K562 (cell line): Measurements from ENCODE around the gene MAD1L1. TPM values are rescaled to one million over a fixed set of nuclear protein-coding genes. Genes with fewer than 3 reads are reported as not detected.

ENCODE experiments used
- ATAC-seq: fragments of 200-7000 bp; cut with Tn5 transposase; 3 replicates; pipeline ENCODE4 v1.9.1; 2020; ENCODE audit warnings: moderate library complexity
- BruUV-seq: library from RNA; stranded (reverse); fragments of 400-500 nt; replicated peaks from 2 replicates; lab custom pipeline; 2021; lab: Mats Ljungman, UMichigan
- CTCF ChIA-PET: fragments of 300-600 bp; formaldehyde crosslinking; extraction: SDS; loops from one replicate; lab custom pipeline; 2021; ENCODE audit warnings: low intra/inter-chr PET ratio; lab: Yijun Ruan, JAX
- POLR2A ChIA-PET: fragments of 300-600, 350-650 bp; sonication (Branson Sonifier 250); formaldehyde crosslinking; extraction: SDS; loops from one replicate; lab custom pipeline; 2021; ENCODE audit warnings: antibody characterized with exemption, inconsistent platforms; lab: Yijun Ruan, JAX
- DNase-seq, 4 experiments: peaks; one replicate each; pipeline versions ENCODE4 v3.0.0 to v3.0.0-alpha.2; 2011 to 2018; ENCODE audit warnings: low spot score in 3 of 4, mixed read lengths in 3 of 4; ENCODE audit errors: extremely low read depth in 1 of 4
- FAIRE-seq: peaks from 2 replicates; lab custom pipeline; 2011; peaks lifted over from hg19 to GRCh38; lab: Jason Lieb, UNC
- H2AFZ ChIP-seq: 2 replicates; pipeline ENCODE4 v1.6.0; 2011; ENCODE audit warnings: low read depth, low read length, control low read depth, inconsistent platforms
- H3K27ac ChIP-seq: fragments of 200-600 bp; 3 replicates; pipeline ENCODE4 v1.8.0; 2011; ENCODE audit warnings: low read depth, mild to moderate bottlenecking, control low read depth, inconsistent platforms, low read length, moderate library complexity, mixed read lengths; ENCODE audit errors: extremely low read depth
- H3K27me3 ChIP-seq, 2 experiments: fragments of 300-600 bp in 1 of 2; 2 replicates in 1 of 2; 3 replicates in 1 of 2; pipeline versions ENCODE4 v1.6.0 to v1.8.0; 2011; ENCODE audit warnings: inconsistent platforms in 2 of 2, low read length in 2 of 2, mild to moderate bottlenecking in 1 of 2, mixed read lengths in 1 of 2, moderate library complexity in 1 of 2; ENCODE audit not compliant: control insufficient read depth in 2 of 2, insufficient read depth in 2 of 2
- H3K36me3 ChIP-seq: fragments of 300-600 bp; 3 replicates; pipeline ENCODE4 v1.8.0; 2011; ENCODE audit warnings: mild to moderate bottlenecking, low read length, inconsistent platforms; ENCODE audit not compliant: control insufficient read depth, insufficient read depth
- H3K4me1 ChIP-seq, 2 experiments: fragments of 200-600 bp in 1 of 2; replicated peaks in 1 of 2; 2 replicates in 1 of 2; 3 replicates in 1 of 2; pipeline versions ENCODE4 v1.5.1 to v1.8.0; 2011; ENCODE audit warnings: inconsistent platforms in 2 of 2, low read length in 2 of 2, mild to moderate bottlenecking in 1 of 2, mixed read lengths in 1 of 2, moderate library complexity in 1 of 2; ENCODE audit not compliant: control insufficient read depth in 2 of 2, insufficient read depth in 2 of 2
- H3K4me2 ChIP-seq: 2 replicates; pipeline ENCODE4 v1.6.1; 2011; ENCODE audit warnings: low read length, control low read depth, inconsistent platforms, mixed read lengths; ENCODE audit not compliant: insufficient read depth
- H3K4me3 ChIP-seq: fragments of 200-600 bp; sonication (generic), shearing (Covaris generic); 2 replicates; pipeline ENCODE4 v1.5.1; 2016; ENCODE audit warnings: control low read depth, inconsistent platforms
- H3K79me2 ChIP-seq: fragments of 200-600 bp; 3 replicates; pipeline ENCODE4 v1.8.0; 2011; ENCODE audit warnings: low read length, inconsistent platforms; ENCODE audit not compliant: control insufficient read depth, insufficient read depth
- H3K9ac ChIP-seq, 2 experiments: 2 replicates each; pipeline versions ENCODE4 v1.6.0 to v1.6.1; 2011; ENCODE audit warnings: low read depth in 2 of 2, low read length in 2 of 2, control low read depth in 1 of 2, inconsistent platforms in 1 of 2, mild to moderate bottlenecking in 1 of 2, mixed read lengths in 1 of 2; ENCODE audit not compliant: insufficient read depth in 1 of 2
- H3K9me1 ChIP-seq: one replicate; pipeline ENCODE4 v1.6.0; 2011; ENCODE audit warnings: inconsistent platforms, mild to moderate bottlenecking, low read length, moderate library complexity; ENCODE audit not compliant: control insufficient read depth, insufficient read depth
- H3K9me3 ChIP-seq: replicated peaks from 2 replicates; pipeline ENCODE4 v1.5.1; 2011; ENCODE audit warnings: low read depth, low read length, inconsistent platforms; ENCODE audit not compliant: control insufficient read depth, insufficient read depth
- H4K20me1 ChIP-seq: replicated peaks from 2 replicates; pipeline ENCODE4 v1.6.1; 2011; ENCODE audit warnings: low read length, inconsistent platforms, mixed read lengths; ENCODE audit not compliant: control insufficient read depth, insufficient read depth
- AFF4 ChIP-seq: sonication (generic); formaldehyde crosslinking; IDR thresholded peaks from 2 replicates; pipeline ENCODE4 v1.8.0; 2023; ENCODE audit warnings: mild to moderate bottlenecking, missing genetic modification reagents
- CBFB ChIP-seq: sonication (generic); formaldehyde crosslinking; IDR thresholded peaks from 2 replicates; pipeline ENCODE4 v1.4.0; 2020; ENCODE audit warnings: mild to moderate bottlenecking, missing genetic modification reagents
- CREB1 ChIP-seq, 2 experiments: sonication (generic) in 1 of 2; formaldehyde crosslinking in 1 of 2; IDR thresholded peaks; 2 replicates each; pipeline versions ENCODE4 v1.6.1 to v1.8.0; 2012 to 2022; ENCODE audit warnings: inconsistent platforms in 1 of 2, mild to moderate bottlenecking in 1 of 2, missing genetic modification reagents in 1 of 2, moderate library complexity in 1 of 2
- CREBBP ChIP-seq: IDR thresholded peaks from one replicate; pipeline ENCODE4 v1.6.1; 2012; ENCODE audit warnings: low read depth, mild to moderate bottlenecking, control low read depth, inconsistent platforms, low read length
- E2F3 ChIP-seq: fragments of 250-450 bp; sonication (Bioruptor Pico); IDR thresholded peaks from 2 replicates; pipeline ENCODE4 v1.4.0; 2020; ENCODE audit warnings: mild to moderate bottlenecking
- MAFF ChIP-seq: IDR thresholded peaks from 2 replicates; pipeline ENCODE4 v1.6.1; 2012; ENCODE audit warnings: low read length, improper control_type of control experiment
- NELFE ChIP-seq: IDR thresholded peaks from 2 replicates; pipeline ENCODE4 v1.6.1; 2011; ENCODE audit warnings: mild to moderate bottlenecking; ENCODE audit not compliant: insufficient read depth, insufficient read length
- NFXL1 ChIP-seq: fragments of 450-650 bp; formaldehyde crosslinking; IDR thresholded peaks from 2 replicates; pipeline ENCODE4 v1.4.0; 2021; ENCODE audit warnings: mild to moderate bottlenecking
- RBM22 ChIP-seq: fragments of 200-400 bp; formaldehyde crosslinking; IDR thresholded peaks from 2 replicates; pipeline ENCODE4 v1.6.1; 2018; ENCODE audit warnings: low read length, low read depth; ENCODE audit not compliant: poor library complexity, severe bottlenecking
- RBM25 ChIP-seq: fragments of 200-400 bp; formaldehyde crosslinking; IDR thresholded peaks from 2 replicates; pipeline ENCODE4 v1.6.1; 2018; ENCODE audit warnings: low read length, low read depth, moderate library complexity; ENCODE audit not compliant: severe bottlenecking
- SIN3A ChIP-seq, 2 experiments: fragments of 150-350 bp in 1 of 2; IDR thresholded peaks; 2 replicates each; pipeline ENCODE4 v1.6.1; 2011 to 2016; ENCODE audit warnings: borderline replicate concordance in 2 of 2, low read depth in 2 of 2, low read length in 2 of 2, mild to moderate bottlenecking in 2 of 2, moderate library complexity in 2 of 2; ENCODE audit not compliant: control insufficient read depth in 1 of 2
- TSC22D4 ChIP-seq: fragments of 450-650 bp; IDR thresholded peaks from 2 replicates; pipeline ENCODE4 v1.6.1; 2016; ENCODE audit warnings: missing genetic modification characterization, missing biosample characterization, control low read depth
- ZFP30 ChIP-seq: fragments of 250-450 bp; sonication (Bioruptor Pico); IDR thresholded peaks from 2 replicates; pipeline ENCODE4 v1.8.0; 2022; ENCODE audit warnings: moderate library complexity, mild to moderate bottlenecking, inconsistent platforms, borderline replicate concordance
- ZNF280A ChIP-seq: fragments of 450-650 bp; IDR thresholded peaks from 2 replicates; pipeline ENCODE4 v1.6.1; 2018; ENCODE audit warnings: mild to moderate bottlenecking, low read depth; ENCODE audit not compliant: partially characterized antibody
- ZNF583 ChIP-seq: fragments of 250-450 bp; sonication (Bioruptor Pico); IDR thresholded peaks from 2 replicates; pipeline ENCODE4 v1.4.0; 2020
- WGBS: fragments of 100-300 bp; shearing (Covaris generic); methylation state at CpG from one replicate; pipeline ENCODE4 v1.1.6; 2016; ENCODE audit warnings: low coverage, mixed read lengths; ENCODE audit not compliant: insufficient coverage; ENCODE audit errors: missing lambda C conversion rate; 5-methylcytosine and 5-hydroxymethylcytosine counted together
- in situ Hi-C: fragments of 300-500 bp; cut with MboI; formaldehyde crosslinking; loops from 4 replicates; pipeline ENCODE4 v1.15.0; 2018; ENCODE audit warnings: inconsistent platforms, mixed read lengths
- intact Hi-C: fragments of 100-400 bp; cut with micrococcal nuclease; formaldehyde crosslinking; loops from 2 replicates; pipeline ENCODE4 v1.14.2; 2022
- polyA plus RNA-seq, 8 experiments: library from polyadenylated mRNA; depleted of rRNA in 4 of 8; stranded (reverse) in 5 of 8; unstranded in 3 of 8; fragments of >200 nt; fragmentation: Nextera tagmentation in 2 of 8; fragmentation: Illumina TruSeq in 1 of 8; extraction: Ambion mirVana in 2 of 8; extraction: Trizol in 1 of 8; gene quantifications; 2 replicates each; pipeline versions ENCODE4 v1.2.1 to v1.2.3, GENCODE V29; 2011 to 2014; ENCODE audit warnings: inconsistent platforms in 1 of 8, missing spikeins in 1 of 8
- total RNA-seq, 7 experiments: library from RNA; depleted of rRNA in 6 of 7; stranded (reverse); fragments of >200 nt in 6 of 7; fragmentation: Illumina TruSeq in 2 of 7; extraction: Trizol in 2 of 7; gene quantifications; 2 replicates each; pipeline versions ENCODE4 v1.2.1 to v1.2.3, GENCODE V29; 2011 to 2021; ENCODE audit warnings: low replicate concordance in 1 of 7
- TF ChIP-seq, protein P1 (sequence below): fragments of 450-650 bp; IDR thresholded peaks from 2 replicates; pipeline ENCODE4 v1.6.1; 2016; ENCODE audit warnings: borderline replicate concordance

Gene MAD1L1
- total and polyA plus RNA-seq, 9 of the 15 experiments (the other 6 are each of a cell fraction or from before 2014, with no cell fraction given): 1.7 to 89.7 (median 18.0) TPM

- Histone ChIP-seq H3K79me2 (no peaks in the 10 kb centered on the region), H4K20me1 (no peaks in the 10 kb centered on the region), H3K9me3 (peaks cover 7% of the 10 kb centered on the region; the same call in 1 of the 2 replicates), H3K36me3 (peaks cover 14% of the 10 kb centered on the region; the same call in 2 of the 3 replicates), H3K9ac (no peak overlapping the region), H3K9me1 (no peaks in the 10 kb centered on the region), H3K4me1 (peaks cover 0 to 45% of the 10 kb centered on the region in 2 experiments; a peak in 2 of 5 replicates), H2AFZ (no peak overlapping the region), H3K27me3 (no peaks in the 10 kb centered on the region), H3K4me2 (no peak overlapping the region), H3K4me3 (no peak overlapping the region), H3K27ac (no peak overlapping the region)
- intact Hi-C loops: no loop called here
- ChIA-PET CTCF (no interaction called here), POLR2A (no interaction called here)
- no TSS peak for BruUV-seq
- FAIRE-seq (no peak), DNase-seq (no peak), ATAC-seq (no peak)
- WGBS: 85% methylated on average over 11 of the region's 11 CpGs
- in situ Hi-C loops: no loop called here
- no peak for TF ChIP-seq AFF4 (CRISPR knock-in tag)
- TF ChIP-seq CREB1 (IDR thresholded peaks at IDR 0.05): no peak
- no peak for TF ChIP-seq CREB1 (CRISPR knock-in tag; IDR thresholded peaks at IDR 0.05)
- TF ChIP-seq ZNF280A: no peak
- TF ChIP-seq, protein P1, sequence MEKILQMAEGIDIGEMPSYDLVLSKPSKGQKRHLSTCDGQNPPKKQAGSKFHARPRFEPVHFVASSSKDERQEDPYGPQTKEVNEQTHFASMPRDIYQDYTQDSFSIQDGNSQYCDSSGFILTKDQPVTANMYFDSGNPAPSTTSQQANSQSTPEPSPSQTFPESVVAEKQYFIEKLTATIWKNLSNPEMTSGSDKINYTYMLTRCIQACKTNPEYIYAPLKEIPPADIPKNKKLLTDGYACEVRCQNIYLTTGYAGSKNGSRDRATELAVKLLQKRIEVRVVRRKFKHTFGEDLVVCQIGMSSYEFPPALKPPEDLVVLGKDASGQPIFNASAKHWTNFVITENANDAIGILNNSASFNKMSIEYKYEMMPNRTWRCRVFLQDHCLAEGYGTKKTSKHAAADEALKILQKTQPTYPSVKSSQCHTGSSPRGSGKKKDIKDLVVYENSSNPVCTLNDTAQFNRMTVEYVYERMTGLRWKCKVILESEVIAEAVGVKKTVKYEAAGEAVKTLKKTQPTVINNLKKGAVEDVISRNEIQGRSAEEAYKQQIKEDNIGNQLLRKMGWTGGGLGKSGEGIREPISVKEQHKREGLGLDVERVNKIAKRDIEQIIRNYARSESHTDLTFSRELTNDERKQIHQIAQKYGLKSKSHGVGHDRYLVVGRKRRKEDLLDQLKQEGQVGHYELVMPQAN: no peak
- TF ChIP-seq CREBBP: no peak
- no peak for TF ChIP-seq SIN3A (IDR thresholded peaks at IDR 0.05; ENCODE audit: borderline replicate concordance in 2 of 2, control insufficient read depth in 1 of 2, low read depth in 2 of 2, low read length in 2 of 2)
- no peak for TF ChIP-seq RBM22
- no peak for TF ChIP-seq ZFP30 (CRISPR knock-in tag)
- TF ChIP-seq NELFE: no peak
- TF ChIP-seq NFXL1 (CRISPR knock-in tag): no peak
- no peak for TF ChIP-seq ZNF583 (CRISPR knock-in tag)
- TF ChIP-seq MAFF: no peak
- TF ChIP-seq TSC22D4 (tag): no peak
- TF ChIP-seq RBM25: no peak
- TF ChIP-seq E2F3 (CRISPR knock-in tag): no peak
- no peak for TF ChIP-seq CBFB
Measured at GRCh38 chr7:1893036-1893435, 339.7 kb downstream of the MAD1L1 start.
